Stimulated activated CD4-positive, alpha-beta T cell treated with anti-CD3 and anti-CD28 coated beads, TNF-alpha, amount 100 ng/mL, for 1 hour (primary cell): ENCODE results near the gene GPR15LG.

Source experiments
- DNase-seq, 3 donors: peaks; one replicate each; pipeline ENCODE4 v3.0.0-alpha.2; 2020; ENCODE audit warnings: low read depth in 3 of 3, low spot score in 1 of 3

The GPR15LG gene

DNA sequence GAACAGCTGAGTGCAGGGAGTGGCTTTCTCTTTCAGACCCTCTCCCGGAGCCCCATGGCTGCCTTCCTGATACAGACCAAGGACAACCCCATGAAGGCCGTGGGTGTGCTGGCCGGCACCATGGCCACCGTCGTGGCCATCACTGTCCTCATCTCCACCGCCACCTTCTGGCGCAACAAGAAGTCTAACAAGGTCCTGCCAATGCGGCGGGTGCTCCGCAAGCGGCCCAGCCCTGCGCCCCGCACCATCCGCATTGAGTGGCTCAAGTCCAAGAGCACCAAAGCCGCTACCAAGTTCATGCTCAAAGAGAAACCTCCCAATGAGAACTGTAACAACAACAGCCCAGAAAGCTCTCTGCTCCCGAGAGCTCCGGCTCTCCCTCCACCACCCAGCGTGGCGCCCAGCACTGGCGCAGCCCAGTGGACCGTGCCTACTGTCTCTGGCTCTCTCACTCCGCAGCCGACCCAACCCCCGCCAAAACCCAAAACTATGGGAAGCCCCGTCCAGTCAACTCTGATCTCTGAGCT is 40.5 kb downstream of the GPR15LG start:
- DNase-seq: no peak

GRCh38 chr10:84214612-84215235 is 41.1 kb downstream of the GPR15LG start:
- DNase-seq: no peak

- DNase-seq: no peak
Measured at GRCh38 chr10:84216834-84217233, 43.2 kb downstream of the GPR15LG start.

- no peak for DNase-seq
Measured at GRCh38 chr10:84217746-84218145, 44.1 kb downstream of the GPR15LG start.

DNA sequence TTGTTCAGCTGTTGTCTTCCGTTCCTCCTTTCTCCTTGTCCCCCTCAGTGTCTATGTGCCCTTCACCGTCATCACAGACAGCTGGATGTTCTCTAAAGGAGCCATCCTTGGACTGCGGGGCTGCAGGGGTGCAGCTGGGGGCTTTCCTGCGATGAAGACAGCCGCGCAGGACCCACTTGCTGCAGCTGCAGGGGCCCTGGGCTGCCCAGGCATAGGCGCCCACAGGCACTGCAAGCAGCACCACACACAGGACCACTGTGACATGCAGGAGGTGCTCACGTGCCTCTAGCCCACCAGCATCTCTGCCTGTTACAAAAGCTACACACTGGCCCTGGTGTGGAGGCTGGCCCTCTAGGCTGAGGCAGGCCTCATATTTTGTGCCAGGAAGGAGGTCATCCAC is 48.3 kb downstream of the GPR15LG start:
- DNase-seq: no peak

DNA sequence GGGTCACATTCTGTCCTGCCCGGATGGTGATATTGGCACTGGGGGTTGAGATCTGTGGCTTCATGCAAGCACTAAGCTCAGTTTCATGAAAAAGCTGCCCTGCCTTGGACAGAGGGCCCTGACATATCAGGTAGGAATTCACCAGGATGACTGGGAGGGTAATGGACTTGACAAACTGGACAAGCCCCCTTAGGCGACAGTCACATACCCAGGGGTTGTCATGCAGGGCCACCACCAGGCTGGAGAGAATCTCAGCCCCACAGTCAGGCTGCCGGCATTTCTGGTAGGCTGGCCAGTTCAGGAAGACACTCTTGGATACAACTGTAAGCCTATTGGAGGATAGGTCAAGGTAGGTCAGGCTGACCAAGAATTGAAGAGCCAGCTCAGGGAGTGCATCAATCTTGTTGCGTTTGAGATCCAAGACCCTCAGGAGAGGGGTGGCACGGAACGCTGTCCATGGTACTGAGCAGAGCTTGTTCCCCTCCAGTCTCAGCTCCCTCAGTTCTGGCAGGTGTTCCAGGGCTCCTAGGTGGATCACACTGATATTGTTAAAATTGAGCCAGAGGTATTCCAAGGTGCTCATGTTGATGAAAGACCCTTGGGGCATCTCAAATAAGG is 50.9 kb downstream of the GPR15LG start:
- DNase-seq: no peak

GRCh38 chr10:84225427-84226173 is 52.0 kb downstream of the GPR15LG start, which contains the start of gene LRIT2:
LRIT2 (minus strand) TSS chr10:84225544; CDS start chr10:84225520, 24 bp downstream.
- no peak for DNase-seq

DNA sequence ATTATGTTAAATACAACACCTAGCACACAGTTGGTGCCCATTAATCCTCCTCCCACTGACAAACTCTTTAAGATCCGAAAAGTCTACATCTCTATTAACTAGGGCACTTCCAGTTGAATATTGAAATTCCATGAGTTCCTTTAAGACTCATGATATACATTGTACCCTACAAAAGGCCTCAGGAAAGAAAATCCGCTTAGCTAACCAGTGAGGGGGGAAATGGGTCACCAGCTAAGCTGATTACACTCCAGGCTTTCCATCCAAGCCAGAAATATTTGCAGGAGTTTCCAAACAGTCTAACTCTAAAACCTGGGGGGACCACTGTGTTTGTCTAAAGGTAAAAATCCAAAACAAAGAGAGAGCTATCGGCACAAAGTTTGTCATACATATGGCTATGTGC is 53.0 kb downstream of the GPR15LG start:
- DNase-seq: no peak

DNA sequence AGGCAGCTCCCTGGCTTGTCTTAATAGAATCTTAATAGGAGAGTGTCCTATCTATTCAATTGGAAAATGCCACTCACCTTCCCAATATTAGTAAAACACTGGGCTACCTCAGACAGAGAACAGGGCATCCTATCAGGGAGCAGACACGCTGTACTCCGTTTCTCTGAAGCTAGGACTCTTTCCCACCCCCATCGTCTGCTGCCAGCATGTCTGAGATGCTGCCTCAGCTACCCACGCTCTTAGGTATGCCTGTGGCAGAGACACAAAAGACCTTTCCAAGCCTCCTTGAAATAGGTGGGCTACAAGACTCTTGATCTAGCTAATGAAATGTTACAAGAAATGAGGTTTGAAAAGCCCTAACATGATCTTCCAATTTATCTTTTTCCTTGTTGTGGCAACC is 54.2 kb downstream of the GPR15LG start:
- no peak for DNase-seq

DNA sequence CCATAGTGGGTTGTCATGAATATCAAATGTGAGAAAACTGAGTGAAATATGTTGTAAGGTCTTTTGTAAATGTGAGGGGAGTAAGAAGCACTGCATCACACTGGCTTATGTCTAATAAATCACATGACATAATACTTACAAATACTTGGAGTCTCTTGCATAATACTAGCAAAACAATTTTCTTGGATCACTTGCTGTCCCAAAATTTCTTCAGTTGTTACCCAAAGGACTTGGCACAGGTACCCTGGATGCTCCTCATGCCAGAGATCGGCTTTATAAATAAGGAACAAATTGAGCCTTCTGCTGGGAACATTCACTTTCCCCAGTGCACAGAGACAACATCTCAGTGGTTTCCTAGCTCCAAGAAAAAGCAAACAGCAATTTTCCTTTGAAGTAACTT is 56.8 kb downstream of the GPR15LG start:
- no peak for DNase-seq

- no peak for DNase-seq
Measured at GRCh38 chr10:84232376-84232775, 58.8 kb downstream of the GPR15LG start.

GRCh38 chr10:84233940-84234339 is 60.3 kb downstream of the GPR15LG start:
- DNase-seq: no peak

- DNase-seq: no peak
Measured at GRCh38 chr10:84234479-84234878, 60.9 kb downstream of the GPR15LG start.
